HG02884 (cell line): ENCODE data around the gene SPRR2F.
"Not testable (repeated sequence)": the region's sequence is repeated elsewhere in the genome, so short reads cannot be mapped to it uniquely, and the experiment has no call there.

Experiments used
- ATAC-seq: cut with Tn5 transposase; IDR thresholded peaks from one replicate; pipeline ENCODE4 v1.9.1; 2021; ENCODE audit warnings: mild to moderate bottlenecking, moderate library complexity; ENCODE audit not compliant: unreplicated experiment

The SPRR2F gene

GRCh38 chr1:153113416-153113815 lies at the start of gene SPRR2F:
Gene SPRR2F (minus strand): TSS chr1:153113516. CDS start chr1:153112733, 783 bp downstream.
- ATAC-seq: no peak

GRCh38 chr1:153155541-153155940 lies 42.2 kb upstream of the SPRR2F start:
- ATAC-seq: no peak

- ATAC-seq: no peak
Measured at GRCh38 chr1:153152481-153152880, 39.2 kb upstream of the SPRR2F start.

GRCh38 chr1:153150846-153151245 lies 37.5 kb upstream of the SPRR2F start, which contains the start of gene SPRR2G:
Gene SPRR2G (minus strand): TSS chr1:153150890. CDS start chr1:153150110, 780 bp downstream.
- no peak for ATAC-seq

GRCh38 chr1:153141377-153141776 lies 28.1 kb upstream of the SPRR2F start:
- ATAC-seq: no peak

- no peak for ATAC-seq
Measured at GRCh38 chr1:153140484-153140883, 27.2 kb upstream of the SPRR2F start.

GRCh38 chr1:153133743-153134142 lies 20.4 kb upstream of the SPRR2F start:
- ATAC-seq: no peak

GRCh38 chr1:153133267-153133666 lies 20.0 kb upstream of the SPRR2F start:
- ATAC-seq: no peak

- ATAC-seq: not testable (repeated sequence)
Measured at GRCh38 chr1:153128688-153129087, 15.4 kb upstream of the SPRR2F start.

GRCh38 chr1:153127296-153127695 lies 14.0 kb upstream of the SPRR2F start:
- ATAC-seq: no peak

- no peak for ATAC-seq
Measured at GRCh38 chr1:153125536-153125935, 12.2 kb upstream of the SPRR2F start.

- ATAC-seq: not testable (repeated sequence)
Measured at GRCh38 chr1:153123793-153124192, 10.5 kb upstream of the SPRR2F start.

GRCh38 chr1:153122831-153123421 lies 9.6 kb upstream of the SPRR2F start:
- ATAC-seq: no peak

GRCh38 chr1:153120945-153121344 lies 7.6 kb upstream of the SPRR2F start:
- no peak for ATAC-seq

- ATAC-seq: no peak
Measured at GRCh38 chr1:153119491-153119971, 6.2 kb upstream of the SPRR2F start.

GRCh38 chr1:153115264-153115663 lies 1.9 kb upstream of the SPRR2F start:
- ATAC-seq: not testable (repeated sequence)

GRCh38 chr1:153112454-153112853 lies 862 bp downstream of the SPRR2F start:
- not testable (repeated sequence) for ATAC-seq

- ATAC-seq: no peak
Measured at GRCh38 chr1:153100245-153100644, 13.1 kb downstream of the SPRR2F start.

- no peak for ATAC-seq
Measured at GRCh38 chr1:153099461-153100045, 13.8 kb downstream of the SPRR2F start.

- no peak for ATAC-seq
Measured at GRCh38 chr1:153095764-153096163, 17.6 kb downstream of the SPRR2F start.

GRCh38 chr1:153094426-153094825 lies 18.9 kb downstream of the SPRR2F start, which contains the start of gene SPRR2E:
Gene SPRR2E (minus strand): TSS chr1:153094526. CDS start chr1:153093751, 775 bp downstream.
- ATAC-seq: no peak

- no peak for ATAC-seq
Measured at GRCh38 chr1:153087652-153088051, 25.7 kb downstream of the SPRR2F start.
